ENCODE measurements around the gene ASCL3.
A peak's percentile ranks its signal among the peaks of the same experiment; 100 is the strongest.
"Not testable (repeated sequence)": the region's sequence is repeated elsewhere in the genome, so short reads cannot be mapped to it uniquely, and the experiment has no call there.

The ASCL3 gene

GRCh38 chr11:8911029-8911823 lies 31.6 kb downstream of the ASCL3 start, which contains the start of gene AKIP1:
Gene AKIP1, plus strand, starts transcription at chr11:8911189. Its CDS starts 261 bp downstream, at chr11:8911450.
- no peaks in the 10 kb centered on the region for H3K27me3 ChIP-seq (replicated peaks; ENCODE audit: control insufficient read depth, insufficient read depth, low read length, poor library complexity, severe bottlenecking)
- peak; percentile 74 to 78 (median 75) for DNase-seq
- H3K27ac ChIP-seq (ENCODE audit: insufficient read depth, low read length, poor library complexity, severe bottlenecking): peak within 1 kb of the TSS; percentile 37
- H3K9me3 ChIP-seq (ENCODE audit: control insufficient read depth, low read length): no peaks in the 10 kb centered on the region
- peak within 1 kb of the TSS; percentile 86 for H3K4me3 ChIP-seq (ENCODE audit: insufficient read depth, low read depth, low read length, poor library complexity, severe bottlenecking)
- H3K4me1 ChIP-seq (ENCODE audit: control insufficient read depth, insufficient read depth, low read length, poor library complexity, severe bottlenecking): peaks cover 9% of the 10 kb centered on the region
- H3K36me3 ChIP-seq (ENCODE audit: control insufficient read depth, insufficient read depth, low read length): no peaks in the 10 kb centered on the region

- DNase-seq: no peak
- peak overlapping the region; percentile 86 for H3K4me3 ChIP-seq (ENCODE audit: insufficient read depth, low read depth, low read length, poor library complexity, severe bottlenecking)
- H3K36me3 ChIP-seq (ENCODE audit: control insufficient read depth, insufficient read depth, low read length): no peaks in the 10 kb centered on the region
- H3K27ac ChIP-seq (ENCODE audit: insufficient read depth, low read length, poor library complexity, severe bottlenecking): no peak overlapping the region
- H3K4me1 ChIP-seq (ENCODE audit: control insufficient read depth, insufficient read depth, low read length, poor library complexity, severe bottlenecking): peaks cover 9% of the 10 kb centered on the region
- H3K27me3 ChIP-seq (replicated peaks; ENCODE audit: control insufficient read depth, insufficient read depth, low read length, poor library complexity, severe bottlenecking): no peaks in the 10 kb centered on the region
- H3K9me3 ChIP-seq (ENCODE audit: control insufficient read depth, low read length): no peaks in the 10 kb centered on the region
These were observed 32.2 kb downstream of the ASCL3 start for GRCh38 chr11:8910649-8911026.

- no peak overlapping the region for H3K27ac ChIP-seq (ENCODE audit: insufficient read depth, low read length, poor library complexity, severe bottlenecking)
- no peaks in the 10 kb centered on the region for H3K4me1 ChIP-seq (ENCODE audit: control insufficient read depth, insufficient read depth, low read length, poor library complexity, severe bottlenecking)
- no peak overlapping the region for H3K4me3 ChIP-seq (ENCODE audit: insufficient read depth, low read depth, low read length, poor library complexity, severe bottlenecking)
- no peaks in the 10 kb centered on the region for H3K36me3 ChIP-seq (ENCODE audit: control insufficient read depth, insufficient read depth, low read length)
- no peaks in the 10 kb centered on the region for H3K27me3 ChIP-seq (replicated peaks; ENCODE audit: control insufficient read depth, insufficient read depth, low read length, poor library complexity, severe bottlenecking)
- DNase-seq: no peak
- no peaks in the 10 kb centered on the region for H3K9me3 ChIP-seq (ENCODE audit: control insufficient read depth, low read length)
These were observed 34.7 kb downstream of the ASCL3 start for GRCh38 chr11:8908099-8908498.

GRCh38 chr11:8907116-8907515 lies 35.7 kb downstream of the ASCL3 start:
- Histone ChIP-seq H3K27me3 (replicated peaks; ENCODE audit: control insufficient read depth, insufficient read depth, low read length, poor library complexity, severe bottlenecking) (no peaks in the 10 kb centered on the region), H3K4me1 (ENCODE audit: control insufficient read depth, insufficient read depth, low read length, poor library complexity, severe bottlenecking) (no peaks in the 10 kb centered on the region), H3K9me3 (ENCODE audit: control insufficient read depth, low read length) (no peaks in the 10 kb centered on the region), H3K36me3 (ENCODE audit: control insufficient read depth, insufficient read depth, low read length) (no peaks in the 10 kb centered on the region), H3K27ac (ENCODE audit: insufficient read depth, low read length, poor library complexity, severe bottlenecking) (no peak overlapping the region), H3K4me3 (ENCODE audit: insufficient read depth, low read depth, low read length, poor library complexity, severe bottlenecking) (no peak overlapping the region)
- no peak for DNase-seq

GRCh38 chr11:8905528-8906165 lies 37.2 kb downstream of the ASCL3 start:
- Histone ChIP-seq H3K27me3 (replicated peaks; ENCODE audit: control insufficient read depth, insufficient read depth, low read length, poor library complexity, severe bottlenecking) (no peaks in the 10 kb centered on the region), H3K4me1 (ENCODE audit: control insufficient read depth, insufficient read depth, low read length, poor library complexity, severe bottlenecking) (no peaks in the 10 kb centered on the region), H3K4me3 (ENCODE audit: insufficient read depth, low read depth, low read length, poor library complexity, severe bottlenecking) (no peak overlapping the region), H3K9me3 (ENCODE audit: control insufficient read depth, low read length) (no peaks in the 10 kb centered on the region), H3K27ac (ENCODE audit: insufficient read depth, low read length, poor library complexity, severe bottlenecking) (no peak overlapping the region), H3K36me3 (ENCODE audit: control insufficient read depth, insufficient read depth, low read length) (no peaks in the 10 kb centered on the region)
- DNase-seq: no peak

GRCh38 chr11:8899119-8899753 lies 43.6 kb downstream of the ASCL3 start:
- DNase-seq: no peak
- Histone ChIP-seq H3K27me3 (replicated peaks; ENCODE audit: control insufficient read depth, insufficient read depth, low read length, poor library complexity, severe bottlenecking) (no peaks in the 10 kb centered on the region), H3K9me3 (ENCODE audit: control insufficient read depth, low read length) (no peaks in the 10 kb centered on the region), H3K27ac (ENCODE audit: insufficient read depth, low read length, poor library complexity, severe bottlenecking) (no peak overlapping the region), H3K4me1 (ENCODE audit: control insufficient read depth, insufficient read depth, low read length, poor library complexity, severe bottlenecking) (no peaks in the 10 kb centered on the region), H3K36me3 (ENCODE audit: control insufficient read depth, insufficient read depth, low read length) (no peaks in the 10 kb centered on the region), H3K4me3 (ENCODE audit: insufficient read depth, low read depth, low read length, poor library complexity, severe bottlenecking) (no peak overlapping the region)

- not testable (repeated sequence) for H3K36me3 ChIP-seq (ENCODE audit: control insufficient read depth, insufficient read depth, low read length); H3K27ac ChIP-seq (ENCODE audit: insufficient read depth, low read length, poor library complexity, severe bottlenecking); DNase-seq; H3K27me3 ChIP-seq (replicated peaks; ENCODE audit: control insufficient read depth, insufficient read depth, low read length, poor library complexity, severe bottlenecking); H3K4me3 ChIP-seq (ENCODE audit: insufficient read depth, low read depth, low read length, poor library complexity, severe bottlenecking); H3K9me3 ChIP-seq (ENCODE audit: control insufficient read depth, low read length); H3K4me1 ChIP-seq (ENCODE audit: control insufficient read depth, insufficient read depth, low read length, poor library complexity, severe bottlenecking)
These were observed 51.6 kb downstream of the ASCL3 start for GRCh38 chr11:8891185-8891584.

All from effector memory CD4-positive, alpha-beta T cell (primary cell).